ENCODE measurements around the gene LMBRD2. TPM values are rescaled to one million over a fixed set of nuclear protein-coding genes. Genes with fewer than 3 reads are reported as not detected.

LMBRD2 gene
- total and polyA plus RNA-seq, 2 experiments from 2014 or later, result 4.4 to 6.2 TPM

- Histone ChIP-seq H3K36me3 (ENCODE audit: insufficient read depth) (peaks cover 16% of the 10 kb centered on the region; the same call in 1 of the 2 replicates), H3K4me1 (ENCODE audit: insufficient read depth) (no peaks in the 10 kb centered on the region; the same call in 1 of the 2 replicates), H3K27me3 (ENCODE audit: insufficient read depth) (no peaks in the 10 kb centered on the region), H3K27ac (ENCODE audit: low read depth) (no peak overlapping the region), H3K79me2 (replicated peaks; ENCODE audit: insufficient read depth) (peaks cover 40% of the 10 kb centered on the region), H4K20me1 (replicated peaks; ENCODE audit: insufficient read depth) (peaks cover 17% of the 10 kb centered on the region), H2AFZ (no peak overlapping the region), H3F3A (replicated peaks; ENCODE audit: low read depth) (no peaks in the 10 kb centered on the region), H3K9me2 (ENCODE audit: insufficient read depth) (no peaks in the 10 kb centered on the region), H3K4me2 (no peak overlapping the region), H3K4me3 (no peak overlapping the region)
- H3K36me3 Mint-ChIP-seq (ENCODE audit: low read depth), result peaks cover 78% of the 10 kb centered on the region
- ATAC-seq (no peak), DNase-seq (ENCODE audit: low spot score) (no peak)
- no peaks in the 10 kb centered on the region for H3K9me3 Mint-ChIP-seq
- no peak overlapping the region for H3K27ac Mint-ChIP-seq
- no peaks in the 10 kb centered on the region for H3K27me3 Mint-ChIP-seq (ENCODE audit: insufficient read depth, low read depth, poor library complexity)
- no peak for TF ChIP-seq CTCF (conservative IDR thresholded peaks at IDR 0.05; ENCODE audit: low read depth in 2 of 2)
- TF ChIP-seq CREB1 (CRISPR knock-in tag; IDR thresholded peaks at IDR 0.05; ENCODE audit: low read depth), result no peak
- no peak for TF ChIP-seq EZH2 (IDR thresholded peaks at IDR 0.05; ENCODE audit: low read depth, unreplicated experiment)
- H3K4me3 Mint-ChIP-seq, result no peak overlapping the region
- peaks cover 10% of the 10 kb centered on the region; the same call in 2 of the 3 replicates for H3K4me1 Mint-ChIP-seq
Observed at GRCh38 chr5:36158144-36158543, 6.5 kb upstream of the LMBRD2 start.

GRCh38 chr5:36156619-36157018, 4.9 kb upstream of the LMBRD2 start:
- no peaks in the 10 kb centered on the region for H3K9me3 Mint-ChIP-seq
- no peaks in the 10 kb centered on the region for H3K27me3 Mint-ChIP-seq (ENCODE audit: insufficient read depth, low read depth, poor library complexity)
- H3K36me3 Mint-ChIP-seq (ENCODE audit: low read depth), result peaks cover 73% of the 10 kb centered on the region
- Histone ChIP-seq H3K4me1 (ENCODE audit: insufficient read depth) (no peaks in the 10 kb centered on the region; the same call in 1 of the 2 replicates), H3F3A (replicated peaks; ENCODE audit: low read depth) (no peaks in the 10 kb centered on the region), H3K27ac (ENCODE audit: low read depth) (no peak overlapping the region), H3K9me2 (ENCODE audit: insufficient read depth) (no peaks in the 10 kb centered on the region), H3K27me3 (ENCODE audit: insufficient read depth) (no peaks in the 10 kb centered on the region), H2AFZ (no peak overlapping the region), H4K20me1 (replicated peaks; ENCODE audit: insufficient read depth) (peaks cover 9% of the 10 kb centered on the region), H3K36me3 (ENCODE audit: insufficient read depth) (peaks cover 13% of the 10 kb centered on the region; the same call in 1 of the 2 replicates), H3K4me2 (no peak overlapping the region), H3K79me2 (replicated peaks; ENCODE audit: insufficient read depth) (peaks cover 50% of the 10 kb centered on the region), H3K4me3 (no peak overlapping the region)
- DNase-seq (ENCODE audit: low spot score) (no peak), ATAC-seq (no peak)
- no peak overlapping the region for H3K4me3 Mint-ChIP-seq
- H3K27ac Mint-ChIP-seq, result no peak overlapping the region; the same call in 1 of the 2 replicates
- H3K4me1 Mint-ChIP-seq, result peaks cover 10% of the 10 kb centered on the region; the same call in 2 of the 3 replicates
- TF ChIP-seq EZH2 (IDR thresholded peaks at IDR 0.05; ENCODE audit: low read depth, unreplicated experiment) (no peak), CREB1 (CRISPR knock-in tag; IDR thresholded peaks at IDR 0.05; ENCODE audit: low read depth) (no peak), ZNF462 (CRISPR knock-in tag; IDR thresholded peaks at IDR 0.05) (no peak), CTCF (conservative IDR thresholded peaks at IDR 0.05; ENCODE audit: low read depth in 2 of 2) (no peak), POLR2AphosphoS5 (IDR thresholded peaks at IDR 0.05; ENCODE audit: low read depth) (no peak), ZNF331 (CRISPR knock-in tag; IDR thresholded peaks at IDR 0.05; ENCODE audit: low read depth) (no peak)
